Stimulated activated naive CD8-positive, alpha-beta T cell treated with anti-CD3 and anti-CD28 coated beads, Interleukin-15, Interleukin-2, amounts not matched to agents 100 U/mL and 50 U/mL, for 24 hours (primary cell): ENCODE results near the gene PAPLN.
"Not testable (repeated sequence)": the region's sequence is repeated elsewhere in the genome, so short reads cannot be mapped to it uniquely, and the experiment has no call there.

Source experiments
- ATAC-seq: fragments of 150-1000 bp; cut with Tn5 transposase; one replicate; pipeline ENCODE4 v1.10.0; 2021
- DNase-seq: peaks from one replicate; pipeline ENCODE4 v3.0.0; 2021

Gene PAPLN

GRCh38 chr14:73290279-73290678 lies 53.0 kb downstream of the PAPLN start:
- DNase-seq, result no peak

GRCh38 chr14:73293782-73294781 lies 56.8 kb downstream of the PAPLN start:
- DNase-seq, result no peak
- no peak for ATAC-seq

More at GRCh38 chr14:73290279-73290678, 53.0 kb downstream of the PAPLN start:
- peak; percentile 95 for ATAC-seq

GRCh38 chr14:73295198-73295796 lies 58.0 kb downstream of the PAPLN start:
- ATAC-seq (no peak), DNase-seq (no peak)

GRCh38 chr14:73305499-73305898 lies 68.2 kb downstream of the PAPLN start:
- ATAC-seq (no peak), DNase-seq (no peak)

- ATAC-seq, result no peak
- DNase-seq, result no peak
Observed at GRCh38 chr14:73307261-73307660, 70.0 kb downstream of the PAPLN start.

- not testable (repeated sequence) for DNase-seq, ATAC-seq
Observed at GRCh38 chr14:73309207-73309606, 71.9 kb downstream of the PAPLN start.

- ATAC-seq, result no peak
- no peak for DNase-seq
Observed at GRCh38 chr14:73311708-73312030, 74.4 kb downstream of the PAPLN start.

GRCh38 chr14:73312687-73313086 lies 75.4 kb downstream of the PAPLN start:
- DNase-seq, result no peak
- ATAC-seq, result no peak

- DNase-seq (no peak), ATAC-seq (no peak)
Observed at GRCh38 chr14:73313151-73313550, 75.8 kb downstream of the PAPLN start.

- no peak for DNase-seq
Observed at GRCh38 chr14:73323896-73324399, 86.6 kb downstream of the PAPLN start.

More at GRCh38 chr14:73323896-73324399, 86.6 kb downstream of the PAPLN start:
- no peak for ATAC-seq
